Liver (tissue), 3 donors: ENCODE measurements around the gene RAB6B.

Experiments used
- EGR1 ChIP-seq, 2 donors: IDR thresholded peaks; 2 replicates each; pipeline ENCODE4 v1.6.1; 2016 to 2018; ENCODE audit warnings: antibody characterized with exemption in 2 of 2, low read depth in 2 of 2
- FOXA1 ChIP-seq: IDR thresholded peaks from 2 replicates; pipeline ENCODE4 v1.6.1; 2016; ENCODE audit warnings: antibody characterized with exemption
- RXRA ChIP-seq, 2 donors: IDR thresholded peaks; 2 replicates each; pipeline ENCODE4 v1.6.1; 2017 to 2018; ENCODE audit warnings: antibody characterized with exemption in 2 of 2, mild to moderate bottlenecking in 1 of 2
- SP1 ChIP-seq: IDR thresholded peaks from 2 replicates; pipeline ENCODE4 v1.6.1; 2018; ENCODE audit warnings: antibody characterized with exemption, mild to moderate bottlenecking
- TAF1 ChIP-seq: conservative IDR thresholded peaks from 2 replicates; pipeline ENCODE4 v1.6.1; 2016; ENCODE audit warnings: antibody characterized with exemption, mild to moderate bottlenecking
- YY1 ChIP-seq: IDR thresholded peaks from 2 replicates; pipeline ENCODE4 v1.6.1; 2016; ENCODE audit warnings: antibody characterized with exemption, mild to moderate bottlenecking
- TF ChIP-seq, protein P1 (sequence below): fragments of 150-350 bp; IDR thresholded peaks from 2 replicates; pipeline ENCODE4 v1.5.1; 2017; ENCODE audit warnings: improper control_type of control experiment, low read depth, low read length; ENCODE audit not compliant: missing input control
- TF ChIP-seq, protein P2 (sequence below): IDR thresholded peaks from 2 replicates; pipeline ENCODE4 v1.6.1; 2016; ENCODE audit warnings: antibody characterized with exemption, mild to moderate bottlenecking
- TF ChIP-seq, protein P3 (sequence below): IDR thresholded peaks from 2 replicates; pipeline ENCODE4 v1.6.1; 2016; ENCODE audit warnings: antibody characterized with exemption
- TF ChIP-seq, protein P4 (sequence below): IDR thresholded peaks from 2 replicates; pipeline ENCODE4 v1.6.1; 2016; ENCODE audit warnings: antibody characterized with exemption
- donor health status: healthy.
- donor health status: healthy.

DNA sequence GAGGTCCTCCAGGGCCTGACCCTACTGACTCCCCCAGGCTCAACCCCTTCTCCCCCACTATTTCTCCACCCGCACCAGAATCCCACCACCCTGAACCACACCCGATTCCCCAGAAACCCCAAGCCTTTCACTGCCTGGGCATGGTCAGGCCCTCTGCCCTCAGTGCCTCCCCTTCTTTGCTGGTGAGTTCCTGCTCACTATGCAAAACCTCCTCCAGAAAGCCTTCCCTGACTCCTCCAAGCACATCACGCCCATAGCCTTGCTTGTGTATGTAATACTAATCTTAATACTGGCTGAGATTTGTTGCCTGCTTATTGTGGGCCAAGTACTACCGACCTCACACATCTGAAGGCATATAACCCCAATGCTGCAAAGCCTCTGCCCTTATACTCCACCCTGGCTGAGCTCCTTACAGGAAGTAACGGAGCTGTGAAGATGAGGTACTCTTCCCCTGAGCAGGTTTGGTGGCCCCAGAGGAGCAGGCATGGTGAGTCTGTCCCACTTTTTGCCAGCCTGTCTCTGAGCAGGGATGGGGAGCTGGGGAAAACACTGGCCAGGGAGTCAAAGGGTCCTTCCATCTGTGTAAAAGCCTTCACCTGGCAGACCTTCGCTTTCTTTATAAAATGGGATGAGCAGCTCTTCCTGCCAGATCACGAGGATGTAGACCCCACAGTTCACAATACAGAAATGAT is 9.5 kb downstream of the RAB6B start:
- TF ChIP-seq, protein P1, sequence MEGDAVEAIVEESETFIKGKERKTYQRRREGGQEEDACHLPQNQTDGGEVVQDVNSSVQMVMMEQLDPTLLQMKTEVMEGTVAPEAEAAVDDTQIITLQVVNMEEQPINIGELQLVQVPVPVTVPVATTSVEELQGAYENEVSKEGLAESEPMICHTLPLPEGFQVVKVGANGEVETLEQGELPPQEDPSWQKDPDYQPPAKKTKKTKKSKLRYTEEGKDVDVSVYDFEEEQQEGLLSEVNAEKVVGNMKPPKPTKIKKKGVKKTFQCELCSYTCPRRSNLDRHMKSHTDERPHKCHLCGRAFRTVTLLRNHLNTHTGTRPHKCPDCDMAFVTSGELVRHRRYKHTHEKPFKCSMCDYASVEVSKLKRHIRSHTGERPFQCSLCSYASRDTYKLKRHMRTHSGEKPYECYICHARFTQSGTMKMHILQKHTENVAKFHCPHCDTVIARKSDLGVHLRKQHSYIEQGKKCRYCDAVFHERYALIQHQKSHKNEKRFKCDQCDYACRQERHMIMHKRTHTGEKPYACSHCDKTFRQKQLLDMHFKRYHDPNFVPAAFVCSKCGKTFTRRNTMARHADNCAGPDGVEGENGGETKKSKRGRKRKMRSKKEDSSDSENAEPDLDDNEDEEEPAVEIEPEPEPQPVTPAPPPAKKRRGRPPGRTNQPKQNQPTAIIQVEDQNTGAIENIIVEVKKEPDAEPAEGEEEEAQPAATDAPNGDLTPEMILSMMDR, result no peak
- TF ChIP-seq, protein P2, sequence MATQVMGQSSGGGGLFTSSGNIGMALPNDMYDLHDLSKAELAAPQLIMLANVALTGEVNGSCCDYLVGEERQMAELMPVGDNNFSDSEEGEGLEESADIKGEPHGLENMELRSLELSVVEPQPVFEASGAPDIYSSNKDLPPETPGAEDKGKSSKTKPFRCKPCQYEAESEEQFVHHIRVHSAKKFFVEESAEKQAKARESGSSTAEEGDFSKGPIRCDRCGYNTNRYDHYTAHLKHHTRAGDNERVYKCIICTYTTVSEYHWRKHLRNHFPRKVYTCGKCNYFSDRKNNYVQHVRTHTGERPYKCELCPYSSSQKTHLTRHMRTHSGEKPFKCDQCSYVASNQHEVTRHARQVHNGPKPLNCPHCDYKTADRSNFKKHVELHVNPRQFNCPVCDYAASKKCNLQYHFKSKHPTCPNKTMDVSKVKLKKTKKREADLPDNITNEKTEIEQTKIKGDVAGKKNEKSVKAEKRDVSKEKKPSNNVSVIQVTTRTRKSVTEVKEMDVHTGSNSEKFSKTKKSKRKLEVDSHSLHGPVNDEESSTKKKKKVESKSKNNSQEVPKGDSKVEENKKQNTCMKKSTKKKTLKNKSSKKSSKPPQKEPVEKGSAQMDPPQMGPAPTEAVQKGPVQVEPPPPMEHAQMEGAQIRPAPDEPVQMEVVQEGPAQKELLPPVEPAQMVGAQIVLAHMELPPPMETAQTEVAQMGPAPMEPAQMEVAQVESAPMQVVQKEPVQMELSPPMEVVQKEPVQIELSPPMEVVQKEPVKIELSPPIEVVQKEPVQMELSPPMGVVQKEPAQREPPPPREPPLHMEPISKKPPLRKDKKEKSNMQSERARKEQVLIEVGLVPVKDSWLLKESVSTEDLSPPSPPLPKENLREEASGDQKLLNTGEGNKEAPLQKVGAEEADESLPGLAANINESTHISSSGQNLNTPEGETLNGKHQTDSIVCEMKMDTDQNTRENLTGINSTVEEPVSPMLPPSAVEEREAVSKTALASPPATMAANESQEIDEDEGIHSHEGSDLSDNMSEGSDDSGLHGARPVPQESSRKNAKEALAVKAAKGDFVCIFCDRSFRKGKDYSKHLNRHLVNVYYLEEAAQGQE, result no peak
- TF ChIP-seq RXRA (IDR thresholded peaks at IDR 0.05) (no peak), EGR1 (IDR thresholded peaks at IDR 0.05; ENCODE audit: low read depth in 2 of 2) (no peak), FOXA1 (no peak), SP1 (no peak), YY1 (no peak), TAF1 (no peak)
- TF ChIP-seq, protein P3, sequence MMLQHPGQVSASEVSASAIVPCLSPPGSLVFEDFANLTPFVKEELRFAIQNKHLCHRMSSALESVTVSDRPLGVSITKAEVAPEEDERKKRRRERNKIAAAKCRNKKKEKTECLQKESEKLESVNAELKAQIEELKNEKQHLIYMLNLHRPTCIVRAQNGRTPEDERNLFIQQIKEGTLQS, result no peak
- TF ChIP-seq, protein P4, sequence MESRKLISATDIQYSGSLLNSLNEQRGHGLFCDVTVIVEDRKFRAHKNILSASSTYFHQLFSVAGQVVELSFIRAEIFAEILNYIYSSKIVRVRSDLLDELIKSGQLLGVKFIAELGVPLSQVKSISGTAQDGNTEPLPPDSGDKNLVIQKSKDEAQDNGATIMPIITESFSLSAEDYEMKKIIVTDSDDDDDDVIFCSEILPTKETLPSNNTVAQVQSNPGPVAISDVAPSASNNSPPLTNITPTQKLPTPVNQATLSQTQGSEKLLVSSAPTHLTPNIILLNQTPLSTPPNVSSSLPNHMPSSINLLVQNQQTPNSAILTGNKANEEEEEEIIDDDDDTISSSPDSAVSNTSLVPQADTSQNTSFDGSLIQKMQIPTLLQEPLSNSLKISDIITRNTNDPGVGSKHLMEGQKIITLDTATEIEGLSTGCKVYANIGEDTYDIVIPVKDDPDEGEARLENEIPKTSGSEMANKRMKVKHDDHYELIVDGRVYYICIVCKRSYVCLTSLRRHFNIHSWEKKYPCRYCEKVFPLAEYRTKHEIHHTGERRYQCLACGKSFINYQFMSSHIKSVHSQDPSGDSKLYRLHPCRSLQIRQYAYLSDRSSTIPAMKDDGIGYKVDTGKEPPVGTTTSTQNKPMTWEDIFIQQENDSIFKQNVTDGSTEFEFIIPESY, result no peak
